NCI-H128 (cell line): ENCODE results near the gene PAPPA.

Source experiments
- DNase-seq: peaks from one replicate; lab custom pipeline; 2025; ENCODE audit not compliant: unreplicated experiment; lab: John Stamatoyannopoulos, UW

Gene PAPPA

GRCh38 chr9:116153765-116154333 lies at the start of gene PAPPA:
PAPPA (plus strand) TSS chr9:116153791; CDS start chr9:116154173, 382 bp downstream.
- no peak for DNase-seq

- DNase-seq, result no peak
These were observed 49.4 kb upstream of the PAPPA start for GRCh38 chr9:116103976-116104820.

GRCh38 chr9:116112236-116112635 lies 41.4 kb upstream of the PAPPA start:
- no peak for DNase-seq

- DNase-seq, result no peak
These were observed 37.7 kb upstream of the PAPPA start for GRCh38 chr9:116115761-116116353.

GRCh38 chr9:116116393-116116792 lies 37.2 kb upstream of the PAPPA start:
- no peak for DNase-seq

GRCh38 chr9:116123171-116123570 lies 30.4 kb upstream of the PAPPA start:
- DNase-seq, result no peak

- no peak for DNase-seq
These were observed 29.0 kb upstream of the PAPPA start for GRCh38 chr9:116124472-116125040.

GRCh38 chr9:116133163-116133562 lies 20.4 kb upstream of the PAPPA start:
- DNase-seq, result no peak

GRCh38 chr9:116134975-116135374 lies 18.6 kb upstream of the PAPPA start:
- no peak for DNase-seq

GRCh38 chr9:116137010-116137409 lies 16.6 kb upstream of the PAPPA start:
- no peak for DNase-seq

GRCh38 chr9:116137581-116137980 lies 16.0 kb upstream of the PAPPA start:
- DNase-seq, result no peak

GRCh38 chr9:116141864-116142561 lies 11.6 kb upstream of the PAPPA start:
- no peak for DNase-seq

- DNase-seq, result no peak
These were observed 10.7 kb upstream of the PAPPA start for GRCh38 chr9:116142706-116143492.

GRCh38 chr9:116144038-116144437 lies 9.6 kb upstream of the PAPPA start:
- no peak for DNase-seq

- no peak for DNase-seq
These were observed 9.0 kb upstream of the PAPPA start for GRCh38 chr9:116144555-116144954.

- DNase-seq, result no peak
These were observed 8.6 kb upstream of the PAPPA start for GRCh38 chr9:116145036-116145435.

GRCh38 chr9:116147821-116148220 lies 5.8 kb upstream of the PAPPA start:
- DNase-seq, result no peak

- DNase-seq, result no peak
These were observed 3.7 kb upstream of the PAPPA start for GRCh38 chr9:116149844-116150243.

GRCh38 chr9:116151199-116151598 lies 2.4 kb upstream of the PAPPA start:
- no peak for DNase-seq

GRCh38 chr9:116151966-116152381 lies 1.6 kb upstream of the PAPPA start:
- DNase-seq, result no peak
